PC-3 (cell line): ENCODE data around the gene GLB1L2.

Experiments used
- EZH2 ChIP-seq: fragments of 300-600 bp; sonication (generic); IDR thresholded peaks from one replicate; pipeline ENCODE4 v1.6.1; 2017; ENCODE audit warnings: antibody characterized with exemption, mild to moderate bottlenecking, low read length; ENCODE audit not compliant: unreplicated experiment
- TF ChIP-seq, protein P1 (sequence below): fragments of 300-600 bp; sonication (generic); conservative IDR thresholded peaks from 2 replicates; pipeline ENCODE4 v1.5.1; 2017; ENCODE audit warnings: antibody characterized with exemption, low read depth, mild to moderate bottlenecking, low read length

DNA sequence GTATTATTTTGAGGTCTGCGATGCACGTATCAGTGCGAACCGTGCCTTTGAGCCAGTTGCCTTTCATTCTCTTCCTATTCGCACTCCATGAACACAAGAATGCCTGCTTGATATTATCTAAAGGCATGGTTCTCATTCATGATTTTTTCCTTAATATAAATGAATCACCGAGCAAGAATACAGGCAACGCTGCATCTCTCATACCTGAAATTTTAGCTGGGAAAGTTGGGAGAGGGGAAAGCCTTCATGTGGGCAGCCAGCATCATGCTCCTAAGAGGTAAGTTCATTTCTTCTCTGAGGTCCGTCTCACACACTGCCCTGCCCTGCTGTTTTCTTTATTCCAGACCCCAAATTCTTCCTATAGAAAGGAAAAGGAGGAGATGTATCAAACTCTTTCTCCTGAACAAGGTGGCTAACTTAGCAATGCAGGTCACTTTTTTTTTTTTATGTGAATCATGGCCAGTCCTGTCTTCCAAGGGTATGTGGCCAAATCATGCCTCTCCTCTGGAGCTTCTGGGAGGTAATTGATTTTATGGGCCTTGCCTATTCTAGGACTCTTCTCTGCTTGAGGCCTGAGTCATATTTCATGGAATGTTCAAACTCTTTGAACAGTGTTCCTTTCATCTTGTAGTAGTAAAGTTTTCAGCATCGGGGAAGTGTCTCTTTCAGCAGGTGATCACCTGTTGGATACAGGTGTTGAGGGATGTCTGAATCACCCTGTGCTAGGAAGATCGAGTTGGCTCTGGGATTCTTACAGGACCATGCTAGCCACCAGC is 3.2 kb downstream of the GLB1L2 start:
- TF ChIP-seq, protein P1, sequence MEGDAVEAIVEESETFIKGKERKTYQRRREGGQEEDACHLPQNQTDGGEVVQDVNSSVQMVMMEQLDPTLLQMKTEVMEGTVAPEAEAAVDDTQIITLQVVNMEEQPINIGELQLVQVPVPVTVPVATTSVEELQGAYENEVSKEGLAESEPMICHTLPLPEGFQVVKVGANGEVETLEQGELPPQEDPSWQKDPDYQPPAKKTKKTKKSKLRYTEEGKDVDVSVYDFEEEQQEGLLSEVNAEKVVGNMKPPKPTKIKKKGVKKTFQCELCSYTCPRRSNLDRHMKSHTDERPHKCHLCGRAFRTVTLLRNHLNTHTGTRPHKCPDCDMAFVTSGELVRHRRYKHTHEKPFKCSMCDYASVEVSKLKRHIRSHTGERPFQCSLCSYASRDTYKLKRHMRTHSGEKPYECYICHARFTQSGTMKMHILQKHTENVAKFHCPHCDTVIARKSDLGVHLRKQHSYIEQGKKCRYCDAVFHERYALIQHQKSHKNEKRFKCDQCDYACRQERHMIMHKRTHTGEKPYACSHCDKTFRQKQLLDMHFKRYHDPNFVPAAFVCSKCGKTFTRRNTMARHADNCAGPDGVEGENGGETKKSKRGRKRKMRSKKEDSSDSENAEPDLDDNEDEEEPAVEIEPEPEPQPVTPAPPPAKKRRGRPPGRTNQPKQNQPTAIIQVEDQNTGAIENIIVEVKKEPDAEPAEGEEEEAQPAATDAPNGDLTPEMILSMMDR, result no peak
- TF ChIP-seq EZH2, result no peak
